Right renal pelvis (tissue), 4 donors: ENCODE measurements around the gene GATB. TPM values are rescaled to one million over a fixed set of nuclear protein-coding genes. Genes with fewer than 3 reads are reported as not detected.

Experiments
- DNase-seq, 4 donors: peaks; one replicate each; pipeline ENCODE4 v3.0.0-alpha.2; 2013; ENCODE audit warnings: low read depth in 4 of 4, low spot score in 3 of 4, missing footprints in 1 of 4
- polyA plus RNA-seq, 4 donors: library from polyadenylated mRNA; unstranded; fragments of 120-200 nt; gene quantifications; one replicate each; pipeline ENCODE4 v1.2.1, GENCODE V29; 2013; ENCODE audit not compliant: insufficient read length in 4 of 4

The GATB gene
- polyA plus RNA-seq, 4 donors: 31.0 to 35.1 (median 31.4) TPM

GRCh38 chr4:151659601-151660364 lies 101.0 kb downstream of the GATB start:
- DNase-seq: peak in 2 of 4 donors; percentile 53 to 60

DNA sequence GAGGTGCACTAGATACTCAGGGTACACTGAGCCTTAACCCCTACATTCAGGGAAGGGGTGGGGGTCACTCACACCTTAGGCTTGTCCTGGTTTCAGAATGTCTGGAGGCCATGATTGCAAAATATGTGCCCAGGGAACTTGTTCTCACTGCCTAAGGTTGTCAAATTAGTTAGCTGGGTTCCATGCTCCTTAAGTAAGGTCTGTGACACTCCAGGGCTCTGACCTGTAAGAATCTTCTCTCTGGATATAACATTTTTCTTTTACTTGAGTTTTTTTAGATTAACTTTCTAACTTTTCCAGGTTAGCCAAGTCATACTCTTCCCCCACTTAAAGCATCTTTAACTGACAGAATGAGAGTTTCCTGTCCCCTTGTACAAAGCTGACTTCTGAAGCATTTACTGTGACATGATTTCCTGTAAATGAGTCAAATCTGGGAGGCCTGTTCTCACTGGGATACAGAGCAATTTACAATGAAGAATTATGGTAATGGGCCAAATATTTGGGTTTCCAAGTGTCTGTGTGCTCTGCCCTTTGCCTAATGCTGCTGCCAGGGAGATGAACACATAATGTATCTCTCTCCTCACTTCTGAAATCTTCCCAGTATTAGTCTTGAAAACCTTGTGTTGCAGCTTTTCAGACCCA lies 101.7 kb downstream of the GATB start:
- no peak for DNase-seq

DNA sequence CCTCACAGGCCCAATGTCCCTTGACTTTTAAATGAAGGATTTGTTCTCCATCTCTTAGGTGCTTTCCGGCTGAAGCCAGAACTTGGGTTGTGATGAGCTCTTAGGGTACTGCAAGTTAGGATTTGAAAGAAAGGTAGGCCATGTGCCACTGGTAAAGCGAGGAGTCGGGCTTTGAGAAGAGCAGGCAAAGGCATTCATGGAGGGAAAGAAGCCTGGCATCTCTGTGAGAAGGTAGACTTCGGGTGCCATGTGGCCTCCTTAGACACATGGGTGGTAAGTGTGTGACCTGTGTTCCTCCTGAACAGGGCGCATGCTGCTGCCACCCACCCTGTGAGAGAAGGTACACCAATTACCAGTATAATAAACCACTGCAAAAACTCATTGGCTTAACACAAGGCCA lies 102.9 kb downstream of the GATB start:
- DNase-seq: no peak

- no peak for DNase-seq
These were observed 104.7 kb downstream of the GATB start for GRCh38 chr4:151656058-151656457.

DNA sequence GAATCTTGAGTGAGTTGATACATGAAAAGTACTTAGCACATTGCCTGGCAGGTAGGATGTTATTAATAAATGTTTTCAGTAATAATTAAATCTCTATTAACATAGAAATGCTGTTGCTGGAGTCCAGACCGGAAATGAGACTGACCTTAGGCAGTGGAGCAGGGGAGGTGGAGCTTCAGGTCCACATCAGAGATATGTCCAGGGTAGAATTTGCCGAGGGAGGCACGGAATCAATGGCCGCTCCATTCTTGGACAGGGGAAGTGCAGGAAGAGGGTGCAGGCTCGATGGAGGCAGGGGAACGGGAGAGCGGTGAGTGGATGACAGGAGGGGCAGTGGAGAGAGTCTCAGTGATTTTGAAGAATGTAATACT lies 107.3 kb downstream of the GATB start:
- no peak for DNase-seq

- no peak for DNase-seq
These were observed 107.8 kb downstream of the GATB start for GRCh38 chr4:151652841-151653547.

- no peak for DNase-seq
These were observed 109.3 kb downstream of the GATB start for GRCh38 chr4:151651496-151651895.

DNA sequence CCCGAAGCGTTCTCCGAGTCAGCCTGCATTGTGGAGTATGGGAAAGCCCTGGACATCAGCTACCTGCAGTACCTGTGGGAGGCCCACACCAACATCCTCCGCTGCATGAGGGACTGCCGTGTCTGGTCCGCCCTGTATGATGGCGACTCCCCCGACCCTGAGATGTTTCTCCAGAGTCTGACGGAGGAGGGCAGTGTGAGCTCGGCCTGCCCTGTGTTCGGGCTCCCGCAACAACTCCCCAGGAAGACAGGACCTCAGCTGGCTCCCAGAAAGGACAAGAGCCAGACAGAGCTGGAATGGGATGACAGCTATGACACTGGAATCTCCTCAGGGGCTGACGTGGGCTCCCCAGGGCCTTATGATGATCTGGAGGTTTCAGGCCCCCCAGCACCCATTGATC lies 111.3 kb downstream of the GATB start:
- DNase-seq: no peak

DNA sequence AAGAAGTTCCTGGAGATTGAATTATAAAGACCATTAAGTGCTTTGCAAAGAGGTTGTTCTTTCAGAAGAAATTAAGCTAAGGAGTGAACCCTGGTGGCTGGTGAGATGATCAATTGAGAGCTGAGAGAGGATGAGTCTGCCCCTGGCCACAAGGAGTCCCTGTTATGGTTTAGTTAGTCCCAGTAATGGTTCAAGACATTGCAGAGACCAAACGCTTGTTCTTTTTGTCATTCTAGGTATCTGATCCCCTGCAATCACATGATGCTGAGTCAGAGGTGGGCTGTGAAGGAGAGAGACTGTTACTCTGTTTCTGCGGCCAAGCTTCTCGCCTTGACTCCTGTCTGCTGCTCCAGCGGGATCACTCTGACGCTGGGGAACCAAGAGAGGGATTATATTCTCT lies 114.5 kb downstream of the GATB start:
- DNase-seq: no peak

DNA sequence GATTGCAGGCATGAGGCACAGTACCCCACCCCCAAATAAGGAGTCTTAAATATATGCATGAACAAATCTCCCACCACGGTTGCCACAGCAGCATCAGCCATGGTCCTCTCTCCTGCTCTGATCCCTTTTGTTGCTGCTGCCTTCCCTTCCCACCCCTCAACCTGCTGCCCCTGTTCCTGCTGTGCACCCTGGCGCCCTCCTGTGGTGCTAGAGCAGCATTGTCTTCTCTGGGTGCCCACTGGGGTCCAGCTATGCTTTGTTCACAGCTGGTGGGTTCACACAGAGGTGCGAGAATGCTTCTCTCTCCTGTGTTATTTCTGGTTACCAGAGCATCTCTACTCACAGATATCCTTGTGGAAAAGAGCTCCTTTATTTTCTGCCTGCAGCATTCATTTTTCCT lies 116.2 kb downstream of the GATB start:
- no peak for DNase-seq

- DNase-seq: no peak
These were observed 117.2 kb downstream of the GATB start for GRCh38 chr4:151643564-151643963.

DNA sequence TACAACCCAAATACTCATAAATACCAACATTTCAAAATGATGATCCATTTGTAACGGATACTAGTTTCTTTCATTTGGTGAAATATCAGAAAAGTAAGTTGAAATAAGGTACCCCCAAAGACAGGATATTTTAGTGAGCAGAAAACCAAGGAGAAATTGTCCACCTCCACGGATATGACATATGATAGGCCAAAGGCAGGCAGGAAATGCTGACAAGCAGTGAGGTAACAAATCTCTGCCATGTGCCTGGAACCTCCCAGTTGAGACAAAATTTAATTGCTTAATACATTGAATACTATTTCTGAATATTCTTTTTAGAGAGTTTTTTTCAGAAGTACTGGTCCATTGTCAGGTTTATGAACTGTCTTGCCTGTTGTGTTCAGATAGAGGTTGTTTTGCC lies 118.8 kb downstream of the GATB start:
- no peak for DNase-seq

- no peak for DNase-seq
These were observed 119.6 kb downstream of the GATB start for GRCh38 chr4:151641167-151641566.

DNA sequence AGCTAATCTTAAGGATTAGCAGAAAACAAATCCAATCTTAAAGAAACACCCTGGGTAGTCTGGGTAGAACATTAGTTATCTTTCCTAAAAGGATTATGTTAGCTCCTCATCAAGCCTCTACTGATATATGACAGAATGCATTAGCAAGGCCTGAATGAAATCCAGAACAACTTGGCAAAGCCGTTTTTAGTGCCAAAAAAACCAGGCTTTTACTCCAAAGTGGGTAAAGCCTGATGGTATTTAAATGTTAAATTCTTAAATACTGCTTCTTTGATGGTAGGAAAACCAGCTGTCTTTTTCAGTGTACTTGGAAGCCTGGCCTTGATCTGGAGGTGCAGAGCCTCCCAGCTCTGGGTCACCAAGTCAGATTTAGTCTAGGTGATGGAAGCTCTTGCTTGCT lies 120.4 kb downstream of the GATB start:
- DNase-seq: no peak

DNA sequence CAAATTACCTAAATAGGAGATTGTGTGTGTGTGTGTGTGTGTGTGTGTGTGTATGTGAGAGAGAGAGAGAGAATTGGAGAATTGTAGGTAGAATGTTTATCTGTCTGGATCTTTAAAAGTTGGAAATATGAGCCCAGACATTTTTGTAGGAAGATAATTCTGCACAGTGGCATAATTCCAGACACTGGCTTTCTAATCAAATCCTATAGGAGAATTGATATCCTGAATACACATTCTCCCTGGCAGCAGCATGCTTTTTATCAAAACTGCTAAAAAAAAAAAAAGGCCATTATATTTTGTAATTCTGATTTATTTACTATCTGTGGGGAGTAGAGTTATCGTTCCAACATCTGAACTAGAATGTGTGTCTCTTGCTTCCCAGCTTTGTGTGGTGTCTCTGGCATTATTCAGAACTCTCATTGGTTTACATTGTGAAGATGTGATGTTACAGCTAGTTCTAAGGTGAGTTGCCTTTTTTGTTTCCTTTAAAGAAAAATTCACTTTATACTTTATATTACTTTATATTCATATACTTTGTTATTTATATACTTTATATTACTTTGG lies 122.4 kb downstream of the GATB start:
- no peak for DNase-seq

DNA sequence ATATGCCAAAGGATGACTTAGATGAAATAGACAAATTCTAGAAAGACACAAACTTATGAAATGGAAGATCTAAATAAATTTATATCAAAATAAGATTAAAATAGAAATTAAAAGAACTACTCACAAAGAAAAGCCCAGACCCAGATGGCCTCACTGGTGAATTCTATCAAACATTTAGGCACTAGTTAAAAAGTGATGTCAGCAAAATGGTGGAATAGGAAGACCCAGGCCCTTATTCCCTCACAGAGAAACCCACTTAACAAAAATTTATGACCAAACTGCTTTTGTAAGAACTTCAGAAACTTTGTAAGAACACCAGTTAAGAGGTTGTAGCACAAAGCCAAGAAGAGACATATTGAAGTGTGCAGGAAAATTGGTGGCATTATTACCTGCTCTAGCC lies 129.5 kb downstream of the GATB start:
- no peak for DNase-seq

DNA sequence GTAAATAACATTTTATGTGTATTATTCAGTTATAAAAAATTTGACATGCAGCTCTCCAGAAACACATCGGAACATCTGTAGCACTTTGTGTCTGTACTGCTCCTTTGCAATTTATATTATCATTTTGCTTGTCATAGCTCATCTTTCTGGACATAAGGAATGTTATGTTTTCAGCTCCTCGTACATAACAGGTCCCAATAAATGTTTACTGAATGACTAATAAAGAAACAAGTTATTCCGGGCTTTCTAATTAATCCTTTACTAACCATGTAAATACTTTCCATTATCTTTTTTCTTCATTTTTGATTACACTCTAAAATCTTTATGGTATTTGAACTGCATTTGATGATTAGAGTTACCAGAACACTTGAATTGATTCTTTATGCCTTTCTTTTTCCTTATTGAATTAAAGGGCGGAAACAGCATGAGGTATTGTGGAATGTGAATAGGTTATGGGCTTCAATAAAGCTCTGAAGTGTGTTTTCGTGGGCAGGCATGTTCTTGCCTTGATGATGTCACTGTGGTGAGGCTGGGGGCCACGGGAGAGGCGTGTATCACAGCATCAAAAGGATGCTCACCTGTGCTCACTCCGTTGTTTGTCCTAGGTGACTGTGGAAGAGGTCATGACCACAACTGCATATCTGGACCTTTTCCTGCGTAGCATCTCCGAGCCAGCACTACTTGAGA lies 131.6 kb downstream of the GATB start:
- no peak for DNase-seq

GRCh38 chr4:151628001-151628608 lies 132.7 kb downstream of the GATB start:
- no peak for DNase-seq

- DNase-seq: no peak
These were observed 133.3 kb downstream of the GATB start for GRCh38 chr4:151627491-151627890.

DNA sequence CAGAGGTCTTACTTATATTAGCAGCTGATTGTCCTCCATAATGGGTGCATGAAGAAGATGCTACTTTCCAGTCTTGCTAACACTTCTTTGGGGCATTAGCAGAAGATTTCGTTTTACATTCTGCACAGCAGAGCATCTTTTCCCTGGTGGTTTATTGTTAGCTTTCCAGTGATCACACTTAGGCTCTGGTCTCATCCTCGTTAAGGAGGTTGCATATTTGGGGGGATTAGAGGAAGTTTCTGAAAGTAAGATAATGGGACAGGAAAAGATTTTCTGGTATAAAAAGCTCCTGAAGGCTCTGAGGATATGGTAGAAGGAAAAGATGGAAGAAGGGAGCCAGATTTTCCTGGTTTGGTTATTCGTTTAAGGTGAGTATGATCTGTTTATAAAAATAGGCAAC lies 134.1 kb downstream of the GATB start:
- no peak for DNase-seq

DNA sequence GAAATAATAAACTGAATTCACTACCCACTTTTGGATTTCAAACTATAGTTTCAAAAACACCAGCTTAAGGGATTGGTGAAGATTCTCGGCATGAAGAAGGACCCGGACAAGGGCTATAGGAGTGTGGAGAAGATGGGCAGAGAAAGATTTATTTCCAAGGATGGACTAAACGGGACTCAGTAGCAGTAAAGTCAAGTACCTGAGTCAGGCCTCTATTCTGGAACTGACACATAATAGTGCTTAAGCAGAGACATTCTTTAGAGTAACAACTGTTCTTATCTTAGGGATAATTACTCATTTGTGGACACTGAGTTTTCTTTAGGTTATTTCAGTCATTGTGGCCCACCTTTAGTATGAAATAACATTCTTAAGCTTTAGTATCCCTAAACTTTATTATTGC lies 134.6 kb downstream of the GATB start:
- DNase-seq: no peak
